NCI-H345 treated with DMSO at 0.1 percent for 48 hours (cell line): ENCODE results near the gene HYPK.

Experiments used
- DNase-seq: peaks from one replicate; lab custom pipeline; 2025; ENCODE audit not compliant: unreplicated experiment; lab: John Stamatoyannopoulos, UW

Gene HYPK

GRCh38 chr15:43800286-43801141, at the start of gene HYPK:
Gene HYPK, plus strand, starts transcription at chr15:43800599. Its CDS starts 24 bp downstream, at chr15:43800623.
- DNase-seq, result peak; percentile 46

DNA sequence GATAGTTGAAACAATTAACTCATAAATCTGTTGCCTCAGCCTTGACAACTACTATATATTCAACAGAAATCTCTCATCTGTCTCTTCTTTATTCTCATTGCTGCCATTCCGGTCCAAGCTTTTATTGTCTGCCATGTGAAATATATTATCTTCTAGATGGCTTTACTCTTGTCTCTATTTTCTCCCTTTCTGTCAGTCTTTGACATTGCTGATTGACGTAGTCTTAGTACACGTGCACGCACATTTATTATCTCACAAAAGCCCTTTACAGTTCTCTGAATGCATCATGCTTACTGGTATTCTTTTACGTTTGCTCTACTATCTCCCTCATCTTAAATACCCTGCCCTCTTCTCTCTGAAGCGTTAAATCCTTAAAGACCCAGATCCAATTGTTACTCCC, 48.5 kb upstream of the HYPK start:
- no peak for DNase-seq

GRCh38 chr15:43762824-43763223, 37.6 kb upstream of the HYPK start:
- no peak for DNase-seq

DNA sequence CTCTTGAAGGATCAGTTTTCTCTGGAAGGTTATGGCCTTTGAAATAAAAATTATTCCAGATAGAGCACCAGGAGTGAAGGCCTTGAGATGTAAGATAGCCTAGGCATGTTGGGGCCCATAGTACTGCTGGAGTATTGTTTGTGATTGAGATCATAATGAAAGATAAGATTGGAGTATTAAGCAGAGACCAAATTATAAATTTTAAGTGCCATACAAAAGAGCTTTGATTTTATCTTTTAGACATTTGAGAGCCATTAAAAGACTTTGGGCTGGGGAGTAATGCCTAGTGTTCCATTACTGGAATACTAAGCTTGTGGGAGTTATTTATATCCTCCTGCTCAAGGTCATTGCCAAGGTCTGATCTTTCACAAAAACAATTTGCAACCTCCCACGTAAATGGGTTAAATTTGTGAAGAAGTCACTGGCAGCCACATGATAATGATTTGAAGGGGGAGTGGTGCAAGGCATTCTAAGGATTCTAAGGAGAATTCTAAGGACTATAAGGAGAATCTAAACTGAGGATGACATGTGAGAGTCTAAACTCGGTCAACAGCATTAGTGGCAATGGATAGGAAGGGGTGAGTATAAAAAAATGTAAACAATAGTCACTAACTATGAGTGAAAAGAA, 36.5 kb upstream of the HYPK start:
- DNase-seq, result no peak

DNA sequence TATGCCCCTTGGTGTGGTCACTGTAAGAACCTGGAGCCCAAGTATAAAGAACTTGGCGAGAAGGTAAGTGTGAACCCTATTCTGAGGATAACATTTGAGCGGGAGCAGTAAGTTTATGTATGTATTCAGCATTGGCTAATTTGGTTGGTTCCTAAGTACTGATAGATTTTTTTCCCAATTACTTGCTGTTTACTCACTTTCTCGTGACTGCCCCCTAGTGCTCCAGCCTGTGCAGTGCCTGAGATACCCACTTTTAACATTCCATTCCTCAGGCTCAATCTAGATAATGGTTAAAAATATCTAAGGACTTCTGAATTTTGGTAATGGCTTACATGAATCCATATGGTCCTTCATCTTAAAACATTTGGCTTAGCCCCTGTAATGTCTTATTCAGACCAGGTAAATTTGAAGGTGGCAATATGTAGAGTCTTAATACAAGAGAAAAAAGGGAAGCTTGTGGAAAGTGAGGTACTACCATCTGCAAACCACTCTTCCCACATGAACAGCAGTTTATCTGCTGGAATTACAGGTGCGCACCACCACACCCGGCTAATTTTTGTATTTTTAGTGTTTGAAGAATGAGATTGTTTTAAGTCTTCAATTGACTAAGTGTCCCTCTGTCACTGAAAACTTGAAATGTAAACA, 30.7 kb upstream of the HYPK start:
- no peak for DNase-seq

DNA sequence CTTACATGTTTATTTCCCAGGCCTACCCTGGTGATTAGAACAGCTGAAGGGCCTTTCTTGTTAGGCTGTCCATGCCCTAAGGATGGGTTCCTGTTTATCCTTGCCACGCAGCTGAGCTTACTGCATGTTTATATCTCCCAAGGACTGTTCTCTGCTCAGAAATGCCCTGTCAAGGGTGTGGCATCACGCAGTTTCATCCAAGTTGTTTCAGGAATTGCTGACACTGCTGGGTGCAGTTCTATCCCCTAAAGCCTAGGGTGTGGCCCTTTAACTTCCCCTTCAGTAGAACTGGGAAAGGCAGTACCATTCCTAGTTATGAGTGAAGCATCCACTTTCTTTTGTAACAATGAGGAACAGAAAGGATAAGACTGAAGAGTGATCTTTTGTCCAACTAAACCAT, 28.6 kb upstream of the HYPK start:
- DNase-seq, result no peak

DNA sequence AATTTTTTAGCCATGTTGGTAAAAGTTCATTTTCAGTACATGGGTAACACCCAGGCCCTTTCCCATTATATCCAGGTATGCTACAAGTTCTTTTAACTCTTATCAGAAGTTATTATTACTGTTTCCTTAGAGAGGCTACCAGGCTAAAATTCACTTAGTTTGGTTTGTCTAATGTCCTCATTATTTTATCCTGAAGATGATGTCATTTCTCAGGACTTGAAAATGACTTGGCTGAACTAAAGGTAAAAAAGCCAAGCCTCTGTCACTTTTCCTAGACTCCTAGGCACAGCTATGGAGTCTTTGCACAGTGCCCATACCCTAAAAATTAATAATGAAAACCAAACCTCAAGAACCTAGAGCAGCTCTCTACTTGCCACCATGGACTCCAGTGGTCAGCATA, 27.8 kb upstream of the HYPK start:
- DNase-seq, result no peak

- DNase-seq, result no peak
These were observed 26.3 kb upstream of the HYPK start for GRCh38 chr15:43774062-43774461.

- DNase-seq, result peak; percentile 70
These were observed 24.9 kb upstream of the HYPK start for GRCh38 chr15:43775411-43775965.

GRCh38 chr15:43776101-43776717, 24.2 kb upstream of the HYPK start:
- DNase-seq, result no peak

DNA sequence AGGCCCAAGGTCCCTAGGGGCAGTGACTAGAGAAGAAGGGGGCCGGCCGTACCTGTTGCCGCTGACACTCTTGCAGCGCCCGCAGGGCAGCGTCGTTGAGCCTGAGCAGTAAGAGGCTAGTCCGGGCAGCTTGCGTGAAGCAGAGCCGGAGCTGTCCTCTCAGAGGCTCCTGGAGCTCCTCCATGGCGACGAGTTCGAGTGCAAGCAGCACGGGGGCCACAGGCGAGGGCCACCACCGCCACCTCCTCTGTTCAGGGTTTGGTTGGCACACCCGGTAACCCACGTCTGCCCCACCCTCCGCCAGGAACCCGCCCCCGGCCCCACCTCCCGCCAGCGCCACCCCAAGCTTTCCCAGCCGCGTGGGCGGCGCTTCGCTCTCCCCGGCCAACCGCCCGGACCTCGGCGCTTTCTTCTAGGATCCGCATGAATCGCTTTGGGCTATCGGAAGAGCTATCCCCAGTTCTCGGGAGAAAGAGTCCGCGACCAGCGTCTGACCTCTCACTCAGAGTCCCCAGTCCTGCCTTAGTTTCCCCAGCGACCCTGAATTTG, 23.6 kb upstream of the HYPK start, which contains the start of gene ELL3:
TSS of gene ELL3 (minus strand) at position 249 of the 549 bp plus-strand sequence. CDS start at position 184, 65 bp downstream.
- DNase-seq, result peak; percentile 77

DNA sequence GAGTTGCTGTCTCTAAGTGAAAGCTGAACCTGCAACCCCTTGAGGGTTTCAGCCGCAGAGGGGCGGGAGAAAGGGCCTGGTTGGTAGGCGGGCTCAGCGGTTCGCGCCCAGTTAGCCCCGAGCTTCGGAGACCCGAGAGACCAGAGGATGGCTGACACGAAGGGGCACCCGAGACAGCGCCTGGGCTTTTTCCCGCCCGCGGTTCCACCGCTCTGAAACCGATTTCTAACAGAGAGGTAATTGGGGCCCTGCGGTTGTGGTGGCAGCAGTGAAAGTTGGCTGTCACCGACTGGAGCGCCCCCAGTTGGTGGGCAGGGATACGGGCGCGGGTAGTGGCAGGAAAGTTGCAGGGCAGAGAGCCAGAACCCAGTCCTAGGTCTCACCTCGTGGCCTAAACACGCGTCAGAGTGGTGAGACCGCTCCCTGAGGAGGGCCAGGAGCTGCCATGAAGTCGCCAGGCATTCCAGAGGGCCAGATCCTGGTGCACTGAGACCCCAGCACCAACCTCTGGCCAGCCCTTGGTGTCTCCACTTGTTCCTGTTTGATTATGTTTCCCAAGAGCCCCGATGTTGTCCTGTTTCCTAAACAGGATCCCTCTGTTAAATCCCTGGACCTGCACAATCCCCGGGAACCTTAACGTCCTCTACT, 23.0 kb upstream of the HYPK start:
- peak; percentile 79 for DNase-seq

- no peak for DNase-seq
These were observed 21.4 kb upstream of the HYPK start for GRCh38 chr15:43779016-43779415.

DNA sequence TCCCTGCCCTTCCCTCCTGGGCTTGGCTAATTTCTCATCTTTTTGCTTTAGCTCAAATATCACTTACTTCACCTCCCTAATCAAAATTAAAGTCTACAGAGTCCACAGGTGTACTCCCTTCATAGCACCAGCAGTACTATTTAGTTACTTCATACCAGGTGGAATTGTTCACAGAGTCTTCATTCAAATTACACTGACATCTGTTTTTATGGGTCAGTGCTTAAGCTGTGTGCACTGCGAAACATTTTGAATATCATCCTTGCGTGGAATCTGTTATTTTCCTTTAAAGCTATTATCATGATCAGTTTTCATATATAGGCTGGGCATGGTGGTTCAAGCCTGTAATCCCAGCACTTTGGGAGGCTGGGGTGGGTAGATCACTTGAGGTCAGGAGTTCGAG, 11.0 kb upstream of the HYPK start:
- DNase-seq, result no peak

GRCh38 chr15:43791993-43792760, 8.2 kb upstream of the HYPK start, which contains the start of gene SERF2:
Gene SERF2, plus strand, starts transcription at chr15:43792320. Its CDS starts 57 bp downstream, at chr15:43792377.
- peak; percentile 92 for DNase-seq

DNA sequence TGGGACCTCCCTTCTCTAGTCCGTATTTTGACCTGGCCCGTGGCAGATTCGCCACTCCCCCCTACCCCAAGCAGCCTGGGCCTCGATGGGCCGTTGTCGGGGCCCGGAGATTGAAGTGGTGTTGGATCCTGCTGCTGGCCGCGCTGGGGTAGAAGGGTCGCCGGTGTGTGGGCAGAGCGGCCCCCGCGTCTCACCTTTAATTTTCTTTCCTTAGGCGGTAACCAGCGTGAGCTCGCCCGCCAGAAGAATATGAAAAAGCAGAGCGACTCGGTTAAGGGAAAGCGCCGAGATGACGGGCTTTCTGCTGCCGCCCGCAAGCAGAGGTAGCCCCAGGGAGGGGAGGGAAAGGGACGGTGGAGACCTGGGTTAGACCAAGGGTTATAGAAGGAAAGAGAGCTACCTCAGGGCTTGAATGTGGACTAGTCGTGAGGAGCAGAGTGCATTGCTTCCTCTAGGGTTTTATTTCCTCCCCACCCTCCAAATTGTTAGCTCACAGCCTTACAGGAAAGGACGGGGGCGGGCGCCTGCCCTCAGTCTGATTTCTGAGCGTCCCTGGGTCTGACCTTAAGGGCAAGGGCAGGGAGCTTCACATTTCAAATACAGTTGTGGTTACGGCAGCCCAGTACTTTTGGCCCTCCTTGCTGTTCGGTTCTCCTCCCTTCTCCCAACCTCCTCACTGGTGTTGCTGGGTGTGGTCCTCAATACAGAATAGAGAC, 7.5 kb upstream of the HYPK start:
- DNase-seq, result no peak

DNA sequence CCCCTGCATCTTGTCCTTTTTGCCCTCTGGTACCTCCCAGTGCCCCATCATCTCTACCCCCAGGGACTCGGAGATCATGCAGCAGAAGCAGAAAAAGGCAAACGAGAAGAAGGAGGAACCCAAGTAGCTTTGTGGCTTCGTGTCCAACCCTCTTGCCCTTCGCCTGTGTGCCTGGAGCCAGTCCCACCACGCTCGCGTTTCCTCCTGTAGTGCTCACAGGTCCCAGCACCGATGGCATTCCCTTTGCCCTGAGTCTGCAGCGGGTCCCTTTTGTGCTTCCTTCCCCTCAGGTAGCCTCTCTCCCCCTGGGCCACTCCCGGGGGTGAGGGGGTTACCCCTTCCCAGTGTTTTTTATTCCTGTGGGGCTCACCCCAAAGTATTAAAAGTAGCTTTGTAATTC, 6.8 kb upstream of the HYPK start:
- no peak for DNase-seq

DNA sequence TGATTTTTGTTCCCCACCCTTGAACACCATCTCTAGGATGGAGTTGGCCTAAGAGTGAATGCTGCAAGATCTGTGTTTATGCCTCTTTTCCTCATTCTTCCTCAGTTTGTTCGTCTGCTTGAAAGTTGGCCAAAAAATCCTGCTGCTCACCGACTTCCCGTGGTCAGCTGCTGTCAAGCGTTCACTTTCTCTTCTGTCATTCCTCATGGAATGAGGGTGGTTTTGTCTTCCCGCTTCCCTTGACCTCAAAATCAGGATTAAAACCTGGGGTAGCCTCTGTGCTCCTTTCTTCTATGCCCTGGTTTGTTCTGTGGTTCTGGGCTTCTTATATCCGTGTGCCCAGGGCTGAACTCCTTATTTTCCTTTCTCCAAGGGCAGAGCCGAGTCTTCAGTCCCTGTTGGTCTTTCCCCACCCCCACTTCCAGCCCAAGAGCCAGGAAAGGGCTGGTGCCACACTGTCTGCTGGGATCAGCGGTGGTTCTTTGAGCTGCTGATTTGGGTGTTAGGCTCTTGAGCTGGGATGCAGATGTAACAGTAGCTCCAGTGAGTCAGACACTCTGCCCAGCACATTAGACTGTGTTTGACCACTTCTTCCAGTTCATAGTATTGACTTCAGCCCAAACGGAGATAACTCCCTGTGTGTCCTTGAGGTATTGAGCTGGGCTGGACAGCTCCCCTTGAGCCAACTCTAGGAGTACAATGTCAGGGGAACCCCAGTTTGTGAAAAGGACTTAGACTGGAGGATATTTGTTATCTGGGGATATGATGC, 5.9 kb upstream of the HYPK start:
- DNase-seq, result no peak
